Epithelial cell of esophagus (primary cell): Measurements from ENCODE around the gene DCLK1.

ENCODE experiments used
- DNase-seq: peaks from one replicate; pipeline ENCODE4 v3.0.0; 2010; ENCODE audit warnings: low read depth
- H3K4me3 ChIP-seq: 2 replicates; pipeline ENCODE4 v1.5.1; 2011; ENCODE audit warnings: mild to moderate bottlenecking, low read length, control low read depth
- CTCF ChIP-seq: IDR thresholded peaks from 2 replicates; pipeline ENCODE4 v1.5.1; 2011; ENCODE audit warnings: low read depth, mild to moderate bottlenecking, low read length, control low read depth, inconsistent platforms; ENCODE audit not compliant: insufficient read depth; ENCODE audit errors: missing control alignments

Gene DCLK1

DNA sequence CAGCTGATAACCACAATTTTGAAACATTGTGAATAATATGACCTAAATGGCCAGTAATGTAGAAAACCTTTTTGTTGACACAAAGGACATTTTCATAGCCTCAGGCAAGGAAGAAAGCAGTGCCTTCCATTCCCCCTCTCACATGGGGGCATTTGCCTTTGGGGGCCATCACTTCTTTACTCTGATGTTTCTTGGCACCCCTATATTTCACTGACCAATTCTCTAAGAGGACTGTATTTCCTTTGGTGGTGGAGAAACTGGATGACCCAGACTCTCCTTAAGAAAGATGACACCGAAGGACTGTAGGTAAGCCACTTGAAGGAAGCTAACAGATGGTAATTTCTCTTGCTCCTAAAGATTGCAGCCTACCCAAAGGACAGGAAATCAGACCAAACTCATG, 254.6 kb downstream of the DCLK1 start:
- H3K4me3 ChIP-seq: no peak overlapping the region
- TF ChIP-seq CTCF: no peak
- DNase-seq: no peak

- no peak for DNase-seq
- TF ChIP-seq CTCF: no peak
- H3K4me3 ChIP-seq: no peak overlapping the region
Observed at GRCh38 chr13:35874704-35875103, 256.5 kb downstream of the DCLK1 start.

- no peak overlapping the region for H3K4me3 ChIP-seq
- DNase-seq: no peak
- TF ChIP-seq CTCF: no peak
Observed at GRCh38 chr13:35872369-35872768, 258.8 kb downstream of the DCLK1 start.

- H3K4me3 ChIP-seq: no peak overlapping the region
- DNase-seq: no peak
- TF ChIP-seq CTCF: no peak
Observed at GRCh38 chr13:35871561-35871960, 259.6 kb downstream of the DCLK1 start.

DNA sequence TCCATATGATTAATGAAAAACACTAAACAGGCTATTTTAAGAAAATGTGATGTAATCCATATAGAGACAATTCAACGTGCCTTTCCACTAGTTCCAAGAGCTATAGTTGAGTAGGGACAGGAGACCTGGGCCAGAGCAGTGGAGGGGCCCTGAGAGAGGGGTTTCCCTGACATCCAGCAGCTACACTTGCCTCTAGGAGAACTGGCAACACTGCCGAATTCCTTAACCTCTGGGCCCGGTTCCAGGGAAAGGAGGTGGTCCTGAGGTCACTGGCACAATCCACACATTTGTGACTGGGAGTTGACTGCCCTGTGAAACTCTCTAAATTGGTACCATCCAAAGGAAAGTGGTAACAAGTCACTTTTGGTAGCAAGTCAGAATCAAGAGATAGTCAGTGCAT, 264.4 kb downstream of the DCLK1 start:
- TF ChIP-seq CTCF: no peak
- no peak overlapping the region for H3K4me3 ChIP-seq
- DNase-seq: no peak

DNA sequence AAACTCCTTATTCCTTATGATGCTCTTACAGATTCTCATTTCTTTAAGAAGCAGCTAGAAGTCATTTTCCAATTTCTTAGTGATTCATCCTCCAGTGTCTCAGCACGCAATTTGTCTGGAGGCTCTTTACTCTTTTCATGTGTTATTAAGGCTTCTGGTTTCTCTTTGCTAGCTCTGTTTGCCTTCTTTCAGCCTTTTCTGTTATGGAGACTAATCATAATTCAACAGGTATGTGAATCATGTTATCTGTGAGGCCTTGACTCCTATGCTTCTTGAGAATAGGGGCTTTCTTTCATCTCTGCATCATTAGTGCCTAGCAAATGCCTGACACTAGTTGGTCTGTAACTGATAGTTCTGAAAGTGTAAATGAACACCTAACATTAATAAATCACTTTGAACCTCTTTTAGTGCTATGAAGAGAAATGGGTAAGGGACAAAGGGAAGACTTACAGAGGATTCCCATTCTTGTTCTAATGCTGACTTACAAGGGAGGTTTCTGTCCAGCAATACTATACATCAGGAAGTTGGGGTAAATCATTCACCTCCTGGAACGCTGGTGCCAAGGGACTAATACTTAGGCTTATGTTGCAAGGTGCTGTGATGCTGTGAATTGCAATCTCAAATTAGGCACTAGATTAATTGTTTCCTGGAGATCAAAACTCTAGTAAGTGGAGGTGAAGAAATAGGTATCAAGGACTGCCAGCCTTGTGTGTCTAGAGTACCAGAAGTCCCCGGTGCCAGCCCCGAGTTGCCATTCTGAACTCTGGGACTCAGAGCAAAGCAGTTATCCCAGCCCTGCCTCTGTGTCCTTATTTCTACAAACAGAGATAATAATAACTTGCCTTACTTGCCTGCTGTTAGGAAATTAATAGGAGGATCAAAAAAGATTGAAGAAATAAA, 265.6 kb downstream of the DCLK1 start:
- no peak overlapping the region for H3K4me3 ChIP-seq
- peak; percentile 44 for DNase-seq
- no peak for TF ChIP-seq CTCF

- no peak for TF ChIP-seq CTCF
- no peak for DNase-seq
- no peak overlapping the region for H3K4me3 ChIP-seq
Observed at GRCh38 chr13:35860661-35861060, 270.5 kb downstream of the DCLK1 start.
